Measurements from ENCODE around the gene UBE2Q1.
"Not testable (repeated sequence)": the region's sequence is repeated elsewhere in the genome, so short reads cannot be mapped to it uniquely, and the experiment has no call there.

UBE2Q1 gene

GRCh38 chr1:154549202-154549770 lies 9.2 kb downstream of the UBE2Q1 start:
- no peak for DNase-seq

GRCh38 chr1:154548028-154548427 lies 10.4 kb downstream of the UBE2Q1 start:
- no peak for DNase-seq

- no peak for DNase-seq
Measured at GRCh38 chr1:154547105-154547732, 11.2 kb downstream of the UBE2Q1 start.

GRCh38 chr1:154546264-154547063 lies 12.0 kb downstream of the UBE2Q1 start:
- peak; percentile 50 for DNase-seq

- DNase-seq = no peak
Measured at GRCh38 chr1:154541231-154541630, 17.2 kb downstream of the UBE2Q1 start.

GRCh38 chr1:154539486-154540483 lies 18.7 kb downstream of the UBE2Q1 start:
- DNase-seq = no peak

GRCh38 chr1:154536570-154536969 lies 21.9 kb downstream of the UBE2Q1 start:
- DNase-seq = no peak

- peak; percentile 10 for DNase-seq
Measured at GRCh38 chr1:154533952-154534844, 24.3 kb downstream of the UBE2Q1 start.

- not testable (repeated sequence) for DNase-seq
Measured at GRCh38 chr1:154531950-154532349, 26.5 kb downstream of the UBE2Q1 start.

GRCh38 chr1:154529308-154529707 lies 29.2 kb downstream of the UBE2Q1 start:
- DNase-seq = no peak

GRCh38 chr1:154527192-154527591 lies 31.3 kb downstream of the UBE2Q1 start:
- DNase-seq = no peak

- DNase-seq = no peak
Measured at GRCh38 chr1:154524881-154525280, 33.6 kb downstream of the UBE2Q1 start.

GRCh38 chr1:154521695-154522094 lies 36.8 kb downstream of the UBE2Q1 start:
- no peak for DNase-seq

- DNase-seq = no peak
Measured at GRCh38 chr1:154520333-154520732, 38.1 kb downstream of the UBE2Q1 start.

- DNase-seq = no peak
Measured at GRCh38 chr1:154519591-154519991, 38.9 kb downstream of the UBE2Q1 start.

- no peak for DNase-seq
Measured at GRCh38 chr1:154517661-154518060, 40.8 kb downstream of the UBE2Q1 start.

GRCh38 chr1:154514066-154514553 lies 44.4 kb downstream of the UBE2Q1 start:
- DNase-seq = no peak

- no peak for DNase-seq
Measured at GRCh38 chr1:154512760-154513159, 45.7 kb downstream of the UBE2Q1 start.

- no peak for DNase-seq
Measured at GRCh38 chr1:154503898-154504297, 54.6 kb downstream of the UBE2Q1 start.

GRCh38 chr1:154502744-154503115 lies 55.7 kb downstream of the UBE2Q1 start:
- peak; percentile 73 for DNase-seq

GRCh38 chr1:154502066-154502743 lies 56.3 kb downstream of the UBE2Q1 start, which contains the start of the genes SHE and TDRD10:
SHE (minus strand) TSS chr1:154502412; CDS start chr1:154502026, 386 bp downstream.
TDRD10 (plus strand) TSS chr1:154502219; CDS start chr1:154506904, 4,685 bp downstream.
- no peak for DNase-seq

Data from retina (tissue), 1 donor.